Measurements from ENCODE around the gene RDH5. TPM values are rescaled to one million over a fixed set of nuclear protein-coding genes. Genes with fewer than 3 reads are reported as not detected.

Gene RDH5
- total and polyA plus RNA-seq, 2 of the 13 experiments (the other 11 are each of a cell fraction or from before 2014, with no cell fraction given): 2.6 to 5.7 TPM

GRCh38 chr12:55743406-55744339 lies 23.5 kb downstream of the RDH5 start (continued):
- TF ChIP-seq ZNF687 (CRISPR knock-in tag; IDR thresholded peaks at IDR 0.05) (peak; percentile 63), GABPB1 (CRISPR knock-in tag; IDR thresholded peaks at IDR 0.05) (peak; percentile 40; the same call in 1 of the 2 replicates), JUND (CRISPR knock-in tag; IDR thresholded peaks at IDR 0.05) (no peak), ZNF572 (CRISPR knock-in tag; IDR thresholded peaks at IDR 0.05) (no peak)

GRCh38 chr12:55744340-55745030 lies 24.3 kb downstream of the RDH5 start:
- peaks cover 39% of the 10 kb centered on the region for H3K4me1 ChIP-seq (ENCODE audit: insufficient read depth, low read length)
- H4K20me1 ChIP-seq (ENCODE audit: insufficient read depth, low read length): no peaks in the 10 kb centered on the region
- H3K9ac ChIP-seq (ENCODE audit: insufficient read depth, low read depth, low read length): 0 out of 2 replicates have a peak overlapping the region, but pooled peaks have one; percentile 50
- H3K4me3 ChIP-seq (replicated peaks in 1 of 3; ENCODE audit: insufficient read depth in 1 of 3, low read depth in 2 of 3, low read length in 3 of 3): peak overlapping the region; percentile 58 to 88 (median 74)
- H3K4me2 ChIP-seq (ENCODE audit: low read depth, low read length): peak overlapping the region; percentile 98
- POLR2A ChIA-PET: interaction anchor here (0.9 to 3.0 kb wide), 4 partner anchors 24 to 183 kb away, joined by 3 to 15 read pairs (median 5); partner anchors contain the start of genes DNAJC14, ORMDL2, PYM1 and RDH5
- 22% methylated on average over 11 of the region's 11 CpGs for WGBS (ENCODE audit: low lambda C conversion rate)
- H3K27ac ChIP-seq (ENCODE audit: extremely low read length, insufficient read depth, low read length): no peak overlapping the region
- no peaks in the 10 kb centered on the region for H3K36me3 ChIP-seq (replicated peaks in 1 of 2; ENCODE audit: control insufficient read depth in 1 of 2, insufficient read depth in 2 of 2, low read length in 2 of 2)
- no peaks in the 10 kb centered on the region for H3K79me2 ChIP-seq (ENCODE audit: insufficient read depth, low read length)
- no peaks in the 10 kb centered on the region for H3K9me3 ChIP-seq (ENCODE audit: low read length)
- ATAC-seq (peak; percentile 8), FAIRE-seq (no peak), DNase-seq (ENCODE audit: low spot score) (no peak)
- H3K27me3 ChIP-seq (ENCODE audit: control insufficient read depth in 1 of 2, insufficient read depth in 2 of 2, low read length in 2 of 2): peaks cover 0 to 12% of the 10 kb centered on the region in 2 experiments; a peak in 2 of 5 replicates
- BruUV-seq (replicated peaks): no TSS peak
- H2AFZ ChIP-seq (ENCODE audit: low read length): no peak overlapping the region
- in situ Hi-C loops (cut with HindIII; ENCODE audit: extremely low pct_ligation_motif_present, low pct_unique_long_range_greater_than_20kb) (no loop called here), intact Hi-C loops (cut with micrococcal nuclease; ENCODE audit: unreplicated experiment) (no loop called here)
- CTCF ChIA-PET (ENCODE audit: low intra/inter-chr PET ratio, low total read pairs): no interaction called here
- TF ChIP-seq PBX2 (CRISPR knock-in tag; IDR thresholded peaks at IDR 0.05) (no peak), ZBTB44 (CRISPR knock-in tag; IDR thresholded peaks at IDR 0.05) (no peak), RORA (CRISPR knock-in tag; IDR thresholded peaks at IDR 0.05) (no peak), SIN3A (IDR thresholded peaks at IDR 0.05; ENCODE audit: borderline replicate concordance, low read depth, low read length) (no peak), MLLT10 (CRISPR knock-in tag; IDR thresholded peaks at IDR 0.05) (no peak), CENPX (CRISPR knock-in tag; IDR thresholded peaks at IDR 0.05) (no peak), TIGD3 (CRISPR knock-in tag; IDR thresholded peaks at IDR 0.05; ENCODE audit: borderline replicate concordance) (no peak)
